OCI-LY1 (cell line): ENCODE data around the gene SLC22A7.

Experiments used
- H2AFZ ChIP-seq: fragments of 200-600 bp; sonication (generic), shearing (Covaris generic); 2 replicates; pipeline ENCODE4 v1.6.0; 2014; ENCODE audit warnings: antibody characterized with exemption, mild to moderate bottlenecking, low read length
- H3F3A ChIP-seq: fragments of 200-600 bp; sonication (generic), shearing (Covaris generic); 2 replicates; pipeline ENCODE4 v1.6.0; 2014; ENCODE audit warnings: mild to moderate bottlenecking, antibody characterized with exemption, low read length, moderate library complexity; ENCODE audit not compliant: insufficient read depth
- H3K27ac ChIP-seq: fragments of 200-600 bp; sonication (generic); 2 replicates; pipeline ENCODE4 v1.5.1; 2014; ENCODE audit warnings: low read length, mixed run types, mild to moderate bottlenecking, low read depth; ENCODE audit not compliant: poor library complexity, severe bottlenecking
- H3K27me3 ChIP-seq: fragments of 200-600 bp; sonication (generic); 2 replicates; pipeline ENCODE4 v1.6.0; 2014; ENCODE audit warnings: antibody characterized with exemption, mild to moderate bottlenecking, low read length, moderate library complexity; ENCODE audit not compliant: insufficient read depth
- H3K36me3 ChIP-seq: fragments of 200-600 bp; sonication (generic); 2 replicates; pipeline ENCODE4 v1.6.1; 2014; ENCODE audit warnings: mild to moderate bottlenecking, antibody characterized with exemption, low read length, moderate library complexity, mixed read lengths; ENCODE audit not compliant: insufficient read depth
- H3K4me1 ChIP-seq: fragments of 200-600 bp; sonication (generic); 2 replicates; pipeline ENCODE4 v1.5.1; 2014; ENCODE audit warnings: mild to moderate bottlenecking, low read length, moderate library complexity; ENCODE audit not compliant: insufficient read depth, severe bottlenecking
- H3K4me2 ChIP-seq: fragments of 200-600 bp; sonication (generic), shearing (Covaris generic); 2 replicates; pipeline ENCODE4 v1.6.1; 2014; ENCODE audit warnings: low read length
- H3K4me3 ChIP-seq: fragments of 200-600 bp; sonication (generic); 2 replicates; pipeline ENCODE4 v1.5.1; 2014; ENCODE audit warnings: low read length, low read depth, mild to moderate bottlenecking, mixed read lengths; ENCODE audit not compliant: poor library complexity, severe bottlenecking
- H3K79me2 ChIP-seq: fragments of 200-600 bp; shearing (Covaris generic); 2 replicates; pipeline ENCODE4 v1.6.1; 2016; ENCODE audit warnings: mixed run types, low read length, mixed read lengths; ENCODE audit not compliant: insufficient read depth
- H3K9ac ChIP-seq: fragments of 200-600 bp; sonication (generic), shearing (Covaris generic); 2 replicates; pipeline ENCODE4 v1.6.1; 2014; ENCODE audit warnings: mild to moderate bottlenecking, low read length, mixed read lengths
- H3K9me2 ChIP-seq: fragments of 200-600 bp; sonication (generic), shearing (Covaris generic); 2 replicates; pipeline ENCODE4 v1.6.1; 2014; ENCODE audit warnings: low read depth, mild to moderate bottlenecking, low read length, mixed read lengths
- H3K9me3 ChIP-seq: fragments of 200-600 bp; shearing (Covaris generic); 2 replicates; pipeline ENCODE4 v1.6.1; 2014; ENCODE audit warnings: low read length, mixed read lengths
- H4K20me1 ChIP-seq: fragments of 200-600 bp; sonication (generic), shearing (Covaris generic); 2 replicates; pipeline ENCODE4 v1.6.0; 2016; ENCODE audit warnings: mild to moderate bottlenecking, low read length; ENCODE audit not compliant: insufficient read depth
- CTCF ChIP-seq: fragments of 200-600 bp; sonication (generic), shearing (Covaris generic); IDR thresholded peaks from 2 replicates; pipeline ENCODE4 v1.5.1; 2017; ENCODE audit warnings: mild to moderate bottlenecking, antibody characterized with exemption, low read length, moderate library complexity, mixed read lengths
- EZH2 ChIP-seq: fragments of 200-600 bp; sonication (generic), shearing (Covaris generic); IDR thresholded peaks from 2 replicates; pipeline ENCODE4 v1.8.0; 2017; ENCODE audit warnings: borderline replicate concordance, mixed run types, mild to moderate bottlenecking, antibody characterized with exemption, low read length, moderate library complexity, mixed read lengths

Gene SLC22A7

DNA sequence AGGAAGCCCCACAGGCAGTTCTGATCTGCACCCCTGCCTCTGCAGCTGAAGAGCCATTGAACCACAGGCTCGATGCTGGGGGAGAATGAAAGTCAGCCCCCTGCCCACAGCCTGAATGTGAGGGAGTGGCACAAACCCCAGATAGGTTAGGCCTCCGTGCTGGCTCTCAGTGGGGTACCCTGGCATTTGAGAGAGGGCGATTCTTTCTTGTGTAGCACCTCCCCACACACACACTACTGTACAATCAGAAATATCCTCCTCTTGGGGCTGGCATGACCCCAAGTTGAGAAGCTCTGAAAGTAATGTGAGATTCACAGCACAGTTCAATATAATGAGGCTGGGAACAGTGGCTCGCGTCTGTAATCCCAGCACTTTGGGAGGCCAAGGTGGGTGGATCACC lies 36.9 kb upstream of the SLC22A7 start:
- Histone ChIP-seq H3K9me2 (no peaks in the 10 kb centered on the region), H3F3A (no peaks in the 10 kb centered on the region), H3K27me3 (no peaks in the 10 kb centered on the region; the same call in 1 of the 2 replicates), H4K20me1 (no peaks in the 10 kb centered on the region), H3K4me2 (no peak overlapping the region), H3K4me1 (no peaks in the 10 kb centered on the region), H3K9ac (no peak overlapping the region), H3K79me2 (no peaks in the 10 kb centered on the region), H3K36me3 (no peaks in the 10 kb centered on the region), H3K27ac (no peak overlapping the region), H2AFZ (no peak overlapping the region), H3K9me3 (no peaks in the 10 kb centered on the region), H3K4me3 (no peak overlapping the region)
- TF ChIP-seq EZH2 (no peak), CTCF (no peak)

DNA sequence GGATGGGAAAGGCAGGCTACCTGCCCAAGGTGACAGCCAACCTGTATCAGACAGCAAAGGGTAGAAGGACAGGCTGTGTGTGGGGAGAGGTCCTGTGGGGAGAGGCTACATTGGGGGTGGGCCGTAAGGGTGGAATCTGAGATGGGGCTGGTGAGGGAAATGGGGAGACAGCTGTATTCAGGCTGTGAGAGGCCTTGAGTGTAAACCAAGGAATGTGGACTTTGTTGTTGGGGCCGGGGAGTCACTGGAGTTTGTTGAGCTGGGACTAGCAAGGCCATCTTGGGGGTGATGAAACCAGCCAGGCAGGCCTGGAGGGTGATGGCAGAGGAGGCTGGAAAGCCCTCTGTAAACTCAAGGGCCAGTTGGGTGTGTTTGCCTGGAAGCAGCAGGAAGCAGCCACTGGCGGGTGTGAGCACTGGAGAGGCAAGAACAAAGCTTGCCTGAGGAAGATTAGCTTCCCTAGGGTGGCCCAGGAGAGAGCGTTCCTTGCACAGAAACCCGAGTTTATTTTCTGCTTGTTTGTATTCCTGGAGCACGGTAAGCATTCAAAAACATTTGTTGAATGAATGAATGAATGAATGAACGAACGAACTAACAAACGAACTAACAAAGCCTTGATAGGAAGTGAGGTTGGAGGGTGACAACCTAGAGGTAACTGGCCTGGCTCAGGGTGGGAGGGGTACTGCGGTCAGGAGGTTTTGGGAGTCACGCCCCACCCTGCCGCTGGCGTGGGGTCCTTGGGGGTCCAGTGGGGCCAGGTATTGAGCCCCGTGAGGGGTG lies 35.9 kb upstream of the SLC22A7 start:
- no peak overlapping the region for H3K9ac ChIP-seq
- no peak overlapping the region for H3K27ac ChIP-seq
- no peak overlapping the region for H2AFZ ChIP-seq
- H4K20me1 ChIP-seq = no peaks in the 10 kb centered on the region
- no peaks in the 10 kb centered on the region for H3K9me2 ChIP-seq
- no peaks in the 10 kb centered on the region for H3K36me3 ChIP-seq
- H3K4me1 ChIP-seq = no peaks in the 10 kb centered on the region
- no peaks in the 10 kb centered on the region for H3K9me3 ChIP-seq
- H3K4me2 ChIP-seq = no peak overlapping the region
- no peak for TF ChIP-seq CTCF
- H3K4me3 ChIP-seq = no peak overlapping the region
- no peaks in the 10 kb centered on the region for H3K79me2 ChIP-seq
- no peaks in the 10 kb centered on the region for H3F3A ChIP-seq
- H3K27me3 ChIP-seq = no peaks in the 10 kb centered on the region; the same call in 1 of the 2 replicates

GRCh38 chr6:43262780-43263313 lies 35.2 kb upstream of the SLC22A7 start:
- Histone ChIP-seq H3K79me2 (no peaks in the 10 kb centered on the region), H3K9me2 (no peaks in the 10 kb centered on the region), H3K9me3 (no peaks in the 10 kb centered on the region), H3F3A (no peaks in the 10 kb centered on the region), H3K27me3 (no peaks in the 10 kb centered on the region; the same call in 1 of the 2 replicates), H3K4me1 (no peaks in the 10 kb centered on the region), H2AFZ (no peak overlapping the region), H3K4me3 (no peak overlapping the region), H3K4me2 (no peak overlapping the region), H4K20me1 (no peaks in the 10 kb centered on the region), H3K9ac (no peak overlapping the region), H3K36me3 (no peaks in the 10 kb centered on the region), H3K27ac (no peak overlapping the region)
- TF ChIP-seq CTCF = no peak
- TF ChIP-seq EZH2 = no peak
